Right lobe of liver (tissue), 6 donors: ENCODE data around the gene XPR1. TPM values are rescaled to one million over a fixed set of nuclear protein-coding genes. Genes with fewer than 3 reads are reported as not detected.
A peak's percentile ranks its signal among the peaks of the same experiment; 100 is the strongest.
"Not testable (repeated sequence)": the region's sequence is repeated elsewhere in the genome, so short reads cannot be mapped to it uniquely, and the experiment has no call there.

Experiments
- ATAC-seq, 4 donors: fragments of 200-7000 bp; cut with Tn5 transposase; one replicate each; pipeline ENCODE4 v1.9.1; 2020; ENCODE audit warnings: mild to moderate bottlenecking in 4 of 4, moderate library complexity in 4 of 4
- DNase-seq, 3 donors: peaks; one replicate each; pipeline ENCODE4 v3.0.0-alpha.2; 2020
- H3K27ac ChIP-seq, 3 donors: fragments of 200-600 bp; one replicate each; pipeline ENCODE4 v1.8.0; 2022
- H3K27me3 ChIP-seq, 2 donors: fragments of 200-600 bp; one replicate each; pipeline ENCODE4 v1.8.0; 2022
- H3K36me3 ChIP-seq, 4 donors: fragments of 200-600 bp; sonication (generic) in 1 of 4; one replicate each; pipeline versions ENCODE4 v1.5.1 to v1.8.0; 2017 to 2022; ENCODE audit warnings: control low read depth in 1 of 4
- H3K4me1 ChIP-seq, 4 donors: fragments of 200-600 bp; sonication (generic) in 1 of 4; one replicate each; pipeline versions ENCODE4 v1.5.1 to v1.8.0; 2017 to 2022; ENCODE audit warnings: control low read depth in 1 of 4
- H3K4me3 ChIP-seq, 3 donors: fragments of 200-600 bp; one replicate each; pipeline ENCODE4 v1.8.0; 2022
- H3K9me3 ChIP-seq, 4 donors: fragments of 200-600 bp; sonication (generic) in 1 of 4; one replicate each; pipeline versions ENCODE4 v1.5.1 to v1.8.0; 2017 to 2022; ENCODE audit warnings: control low read depth in 1 of 4
- POLR2A ChIP-seq: fragments of 450-650 bp; IDR thresholded peaks from one replicate; pipeline ENCODE4 v1.6.1; 2017; ENCODE audit warnings: antibody characterized with exemption, mild to moderate bottlenecking
- WGBS: methylation state at CpG from one replicate; pipeline ENCODE4 v1.1.6; 2018; ENCODE audit warnings: low coverage, low lambda C conversion rate; ENCODE audit not compliant: insufficient coverage; ENCODE audit errors: missing lambda C conversion rate; 5-methylcytosine and 5-hydroxymethylcytosine counted together
- intact Hi-C, 2 donors: fragments of 100-400 bp; cut with DNase I; formaldehyde crosslinking; loops; one replicate each; pipeline versions ENCODE4 v1.11.2 to v1.14.1; 2022
- total RNA-seq, 6 experiments: library from RNA; depleted of rRNA in 2 of 6; stranded (reverse); fragments of >200 nt in 2 of 6; fragmentation: NEBNext Ultra II Directional in 3 of 6; extraction: Animal tissue kit (Norgen Biotek cat#: 25700) in 3 of 6; gene quantifications; one replicate each; pipeline versions ENCODE4 v1.1.0 to v1.2.4, GENCODE V29; 2016 to 2023
- TF ChIP-seq, protein P1 (sequence below), 4 donors: fragments of 200-600 bp in 3 of 4; fragments of 450-650 bp in 1 of 4; IDR thresholded peaks; one replicate each; pipeline versions ENCODE4 v1.5.1 to v1.8.0; 2016 to 2022; ENCODE audit warnings: antibody characterized with exemption in 4 of 4, mild to moderate bottlenecking in 2 of 4
- donor health status: DM: no; HTN: yes; CAD: no.
- donor health status: DM: no; HTN: no; CAD: no.
- donor health status: DM: no; HTN: no; CAD: no.
- donor health status: DM: no; HTN: yes; CAD: no.
- donor health status: DM: no; HTN: yes; CAD: no.

The XPR1 gene
- total RNA-seq, 6 experiments from 2014 or later = 5.9 to 10.0 (median 9.0) TPM

DNA sequence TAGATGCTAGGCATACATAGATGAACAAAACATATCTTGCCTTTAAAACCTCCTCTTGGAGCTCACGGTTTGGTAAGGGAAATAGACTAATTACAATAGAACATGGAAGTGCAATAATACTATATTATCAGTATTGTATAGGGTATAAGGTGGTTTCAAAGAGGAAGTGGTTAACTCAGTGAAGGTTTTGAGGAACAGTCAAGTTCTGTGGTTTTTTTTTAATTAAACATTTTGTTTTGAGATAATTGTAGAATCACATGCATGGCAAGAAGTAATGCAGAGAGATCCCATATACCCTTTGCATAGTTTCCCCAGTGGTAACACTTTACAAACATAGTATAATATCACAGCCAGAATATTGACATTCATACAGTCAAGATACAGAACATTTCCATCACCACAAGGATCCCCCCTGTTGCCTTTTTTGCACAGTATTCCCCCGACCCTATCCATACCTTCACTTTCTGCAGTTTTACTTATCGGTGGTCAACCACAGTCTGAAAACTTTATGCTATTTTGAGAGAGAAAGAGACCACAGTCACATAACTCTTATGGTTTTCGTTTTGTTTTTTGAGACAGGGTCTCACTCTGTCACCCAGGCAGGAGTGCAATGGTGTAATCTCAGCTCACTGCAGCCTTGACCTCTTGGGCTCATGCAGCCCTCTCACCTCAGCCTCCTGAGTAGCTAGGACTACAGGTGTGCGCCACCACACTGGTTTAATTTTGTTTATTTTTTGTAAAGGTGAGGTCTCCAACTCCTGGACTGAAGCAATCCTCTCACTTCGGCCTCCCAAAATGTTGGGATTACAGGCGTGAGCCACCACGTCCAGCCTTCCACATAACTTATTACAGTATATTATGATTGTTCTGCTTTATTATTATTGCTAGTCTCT is 220.4 kb downstream of the XPR1 start:
- H3K36me3 ChIP-seq = no peaks in the 10 kb centered on the region
- ATAC-seq = no peak
- H3K27me3 ChIP-seq = no peaks in the 10 kb centered on the region
- no peaks in the 10 kb centered on the region for H3K4me1 ChIP-seq
- H3K4me3 ChIP-seq = no peak overlapping the region
- TF ChIP-seq POLR2A = no peak
- TF ChIP-seq, protein P1, sequence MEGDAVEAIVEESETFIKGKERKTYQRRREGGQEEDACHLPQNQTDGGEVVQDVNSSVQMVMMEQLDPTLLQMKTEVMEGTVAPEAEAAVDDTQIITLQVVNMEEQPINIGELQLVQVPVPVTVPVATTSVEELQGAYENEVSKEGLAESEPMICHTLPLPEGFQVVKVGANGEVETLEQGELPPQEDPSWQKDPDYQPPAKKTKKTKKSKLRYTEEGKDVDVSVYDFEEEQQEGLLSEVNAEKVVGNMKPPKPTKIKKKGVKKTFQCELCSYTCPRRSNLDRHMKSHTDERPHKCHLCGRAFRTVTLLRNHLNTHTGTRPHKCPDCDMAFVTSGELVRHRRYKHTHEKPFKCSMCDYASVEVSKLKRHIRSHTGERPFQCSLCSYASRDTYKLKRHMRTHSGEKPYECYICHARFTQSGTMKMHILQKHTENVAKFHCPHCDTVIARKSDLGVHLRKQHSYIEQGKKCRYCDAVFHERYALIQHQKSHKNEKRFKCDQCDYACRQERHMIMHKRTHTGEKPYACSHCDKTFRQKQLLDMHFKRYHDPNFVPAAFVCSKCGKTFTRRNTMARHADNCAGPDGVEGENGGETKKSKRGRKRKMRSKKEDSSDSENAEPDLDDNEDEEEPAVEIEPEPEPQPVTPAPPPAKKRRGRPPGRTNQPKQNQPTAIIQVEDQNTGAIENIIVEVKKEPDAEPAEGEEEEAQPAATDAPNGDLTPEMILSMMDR (IDR thresholded peaks at IDR 0.05) = no peak
- no peak for DNase-seq
- no peaks in the 10 kb centered on the region for H3K9me3 ChIP-seq
- WGBS = 81% methylated on average over 8 of the region's 8 CpGs
- no peak overlapping the region for H3K27ac ChIP-seq
- intact Hi-C loops = loop anchor here in 1 of 2 donors (10.0 kb wide), 1 partner anchor 337 kb away; no protein-coding TSS in a partner anchor

DNA sequence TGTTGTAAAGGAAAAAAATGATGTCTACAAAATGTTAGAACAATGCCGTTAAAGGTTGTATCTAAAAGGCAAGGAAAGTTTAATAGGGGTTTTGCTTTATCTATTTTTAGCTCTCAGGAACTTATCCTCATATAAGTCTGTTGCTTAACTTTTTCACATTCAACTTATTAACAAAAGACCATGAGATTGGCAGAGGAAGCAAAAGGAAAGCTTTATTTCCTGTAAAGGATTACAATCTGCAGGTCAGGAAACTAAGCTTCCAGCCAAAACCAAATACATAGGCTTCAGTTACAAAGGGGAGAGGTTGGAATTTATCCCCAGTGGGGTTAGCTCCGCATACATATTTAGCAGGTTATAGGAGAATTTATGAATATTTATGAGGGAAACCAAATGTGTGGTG is 222.2 kb downstream of the XPR1 start:
- intact Hi-C loops = loop anchor here in 1 of 2 donors (10.0 kb wide), 1 partner anchor 339 kb away; no protein-coding TSS in a partner anchor
- DNase-seq (no peak), ATAC-seq (no peak)
- Histone ChIP-seq H3K4me1 (no peaks in the 10 kb centered on the region), H3K9me3 (no peaks in the 10 kb centered on the region), H3K27me3 (no peaks in the 10 kb centered on the region), H3K4me3 (no peak overlapping the region), H3K36me3 (no peaks in the 10 kb centered on the region), H3K27ac (no peak overlapping the region)
- TF ChIP-seq POLR2A = no peak
- TF ChIP-seq, protein P1 (IDR thresholded peaks at IDR 0.05) = no peak
- 59% methylated on average over 2 of the region's 2 CpGs for WGBS

DNA sequence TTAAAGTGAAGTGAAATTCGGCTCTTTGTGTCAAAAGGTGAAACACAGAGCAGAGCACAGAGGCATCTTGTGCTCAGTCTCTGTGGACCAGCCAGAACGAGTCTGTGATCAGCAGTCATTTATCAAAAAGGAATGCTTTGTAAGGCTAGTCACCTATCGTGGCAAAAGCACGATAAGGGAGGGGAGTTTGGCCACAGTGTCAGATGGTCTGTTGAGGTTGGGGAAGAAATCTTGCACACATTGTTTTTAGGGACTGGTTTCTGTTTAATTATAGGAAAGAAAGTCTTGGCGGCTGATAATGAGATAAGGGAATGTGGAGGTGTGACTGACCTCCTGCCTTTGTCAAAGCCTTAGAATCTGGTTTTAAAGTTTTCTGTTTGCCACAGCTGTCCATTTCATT is 222.6 kb downstream of the XPR1 start:
- intact Hi-C loops = loop anchor here in 1 of 2 donors (10.0 kb wide), 1 partner anchor 340 kb away; no protein-coding TSS in a partner anchor
- no peaks in the 10 kb centered on the region for H3K27me3 ChIP-seq
- TF ChIP-seq, protein P1 (IDR thresholded peaks at IDR 0.05) = no peak
- TF ChIP-seq POLR2A = no peak
- no peaks in the 10 kb centered on the region for H3K36me3 ChIP-seq
- DNase-seq = no peak
- WGBS = 62% methylated on average over 5 of the region's 5 CpGs
- no peak overlapping the region for H3K27ac ChIP-seq
- H3K9me3 ChIP-seq = no peaks in the 10 kb centered on the region
- no peak for ATAC-seq
- H3K4me3 ChIP-seq = no peak overlapping the region
- H3K4me1 ChIP-seq = no peaks in the 10 kb centered on the region

DNA sequence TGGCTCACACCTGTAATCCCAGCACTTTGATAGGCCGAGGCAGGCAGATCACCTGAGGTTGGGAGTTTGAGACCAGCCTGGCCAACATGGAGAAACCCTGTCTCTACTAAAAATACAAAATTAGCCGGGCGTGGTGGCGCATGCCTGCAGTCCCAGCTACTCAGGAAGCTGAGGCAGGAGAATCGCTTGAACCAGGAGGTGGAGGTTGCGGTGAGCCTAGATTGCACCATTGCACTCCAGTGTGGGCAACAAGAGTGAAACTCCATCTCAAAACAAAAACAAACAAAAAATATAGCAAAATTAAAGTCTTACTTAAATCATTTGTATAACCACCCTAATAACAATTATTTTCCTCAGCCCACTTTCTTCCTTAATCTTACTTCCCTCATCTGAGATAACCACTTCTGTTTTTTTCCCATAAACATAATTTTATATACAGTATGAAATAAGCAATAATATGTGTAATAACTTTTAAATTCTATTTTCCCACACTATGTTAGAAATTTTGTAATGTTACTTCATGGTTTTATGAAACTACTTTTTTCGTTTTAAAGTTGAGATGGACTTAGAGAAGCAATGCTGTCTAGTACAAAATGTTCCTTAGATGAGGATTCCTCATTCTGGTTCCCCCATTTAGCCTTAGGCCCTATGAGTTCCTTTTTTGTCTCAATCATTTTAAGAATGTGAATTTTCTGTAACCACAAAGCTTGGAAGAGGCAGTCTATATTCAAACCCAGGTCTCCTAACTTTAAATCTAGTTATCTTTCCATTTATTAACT is 226.3 kb downstream of the XPR1 start:
- not testable (repeated sequence) for H3K27ac ChIP-seq, DNase-seq

More for the DNA sequence above, 226.3 kb downstream of the XPR1 start:
- 66% methylated on average over 7 of the region's 7 CpGs for WGBS
- not testable (repeated sequence) for H3K27me3 ChIP-seq, H3K9me3 ChIP-seq, H3K36me3 ChIP-seq, H3K4me3 ChIP-seq
- intact Hi-C loops = loop anchor here in 1 of 2 donors (10.0 kb wide), 1 partner anchor 343 kb away; no protein-coding TSS in a partner anchor
- peaks cover 0 to 14% (median 3%) of the 10 kb centered on the region in 4 donors for H3K4me1 ChIP-seq
- peak in 2 of 4 donors; percentile 31 to 41 for ATAC-seq
